ENCODE measurements around the gene GRHPR. TPM values are rescaled to one million over a fixed set of nuclear protein-coding genes. Genes with fewer than 3 reads are reported as not detected.
"Not testable (repeated sequence)": the region's sequence is repeated elsewhere in the genome, so short reads cannot be mapped to it uniquely, and the experiment has no call there.

Gene GRHPR
- total RNA-seq, 2 donors from 2014 or later: 86.6 to 109 TPM

DNA sequence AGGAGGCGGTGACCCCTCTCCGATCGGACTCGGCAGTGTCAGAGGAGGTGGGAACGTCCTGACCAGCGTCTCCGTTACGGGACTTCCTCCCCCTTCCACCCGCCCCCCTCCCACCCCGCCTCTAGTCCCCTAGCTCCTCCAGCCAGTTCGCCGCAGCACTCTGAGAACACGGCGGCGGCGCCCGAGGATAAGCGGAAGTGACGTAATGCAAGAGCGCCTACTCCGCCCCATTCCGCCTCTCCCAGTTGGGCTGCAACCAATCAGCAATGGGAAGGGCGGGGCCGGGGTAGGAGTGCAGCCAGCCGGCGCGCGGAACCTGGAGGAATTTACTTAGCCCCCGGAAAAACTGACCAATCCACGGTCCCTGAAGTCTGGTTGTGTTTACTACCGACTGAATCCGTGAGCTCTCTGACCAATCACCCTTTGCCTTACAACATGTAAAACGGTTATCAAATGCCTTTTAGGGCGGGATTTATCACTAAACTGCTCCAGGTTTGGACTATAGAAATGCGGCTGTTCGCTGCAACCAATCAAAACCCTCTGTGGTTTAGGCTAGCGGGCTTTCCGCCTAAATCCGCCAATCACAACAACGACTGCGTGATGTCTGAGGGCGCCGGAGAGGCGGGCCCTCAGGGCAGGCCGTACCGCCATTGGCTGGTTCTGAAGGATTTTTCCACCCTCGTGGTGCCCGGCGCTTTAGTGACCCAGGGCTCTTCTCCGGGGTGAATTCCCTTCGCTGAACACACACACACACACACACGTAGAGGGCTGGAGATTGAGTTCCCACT lies 42.9 kb downstream of the GRHPR start, which contains the start of gene ZBTB5:
Gene ZBTB5, minus strand, starts transcription at position 202 of the 788 bp plus-strand sequence. CDS start 22,899 bp downstream, outside the sequence.
- intact Hi-C loops (cut with DNase I): no loop called here
- DNase-seq (peak; percentile 99), ATAC-seq (peak; percentile 90 to 93)

DNA sequence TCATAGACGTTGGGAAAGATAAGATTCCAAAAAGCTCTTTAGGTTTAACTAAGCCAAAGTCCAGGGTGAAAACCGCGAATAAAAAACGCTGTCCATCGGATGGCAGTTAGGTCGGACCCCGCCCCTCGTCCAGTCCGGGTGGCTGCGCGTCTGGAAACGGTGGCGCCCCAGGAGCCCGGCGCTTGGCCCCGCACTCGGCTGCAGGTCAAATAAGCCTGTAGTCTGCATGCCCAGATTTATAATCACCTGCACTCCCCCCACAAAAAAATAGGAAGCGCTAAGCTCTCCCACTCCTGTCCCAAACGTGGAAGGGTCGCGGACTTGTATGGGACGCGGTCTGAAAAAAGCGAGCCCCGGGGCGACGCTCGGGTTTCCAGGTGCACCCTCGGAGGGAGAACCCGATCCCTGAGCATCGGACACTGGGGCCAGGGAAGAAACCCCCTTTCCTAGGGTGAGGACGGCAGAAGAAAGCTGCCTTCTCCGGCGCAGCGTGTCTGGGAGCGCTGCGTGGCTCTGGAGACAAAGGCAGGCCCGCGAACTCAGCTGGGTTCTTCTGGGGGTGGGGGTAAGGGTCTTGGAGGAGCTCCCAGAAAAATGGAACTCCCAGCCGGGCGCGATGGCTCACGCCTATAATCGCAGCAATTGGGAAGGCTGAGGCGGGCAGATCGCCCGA lies 43.7 kb downstream of the GRHPR start:
- intact Hi-C loops (cut with DNase I): no loop called here
- DNase-seq (peak; percentile 73), ATAC-seq (peak; percentile 20 to 27)

DNA sequence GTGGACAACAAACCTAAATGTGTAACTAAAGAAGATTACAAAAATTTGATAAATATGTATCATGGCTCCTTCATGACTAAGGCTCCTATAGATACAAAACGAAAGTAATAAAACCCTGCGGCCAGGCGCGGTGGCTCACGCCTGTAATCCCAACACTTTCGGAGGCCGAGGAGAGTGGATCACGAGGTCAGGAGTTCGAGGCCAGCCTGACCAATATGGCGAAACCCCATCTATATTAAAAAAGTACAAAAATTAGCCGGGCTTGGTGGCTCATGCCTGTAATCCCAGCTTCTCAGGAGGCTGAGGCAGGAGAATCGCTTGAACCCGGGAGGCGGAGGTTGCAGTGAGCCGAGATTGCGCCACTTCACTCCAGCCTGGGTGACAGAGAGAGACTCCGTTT lies 45.0 kb downstream of the GRHPR start:
- ATAC-seq; DNase-seq; intact Hi-C loops (cut with DNase I): not testable (repeated sequence)

DNA sequence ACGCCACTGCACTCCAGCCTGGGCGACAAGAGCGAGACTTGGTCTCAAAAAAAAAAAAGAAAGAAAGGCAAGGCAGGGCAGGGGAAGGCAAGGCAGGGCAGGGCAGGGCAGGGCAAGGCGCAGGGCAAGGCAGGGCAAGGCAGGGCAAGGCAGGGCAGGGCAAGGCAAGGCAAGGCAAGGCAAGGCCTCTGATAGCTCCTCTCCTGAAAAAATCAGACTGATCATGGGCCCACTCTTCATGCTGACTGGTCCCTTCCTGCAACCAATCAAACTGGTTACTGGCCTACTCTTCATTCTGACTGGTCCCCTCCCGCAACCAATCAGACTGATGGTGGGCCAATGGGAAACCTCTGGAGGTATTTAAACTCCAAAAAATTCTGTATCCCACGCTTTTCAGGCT lies 46.1 kb downstream of the GRHPR start:
- intact Hi-C loops (cut with DNase I): no loop called here
- no peak for DNase-seq
- ATAC-seq: no peak

DNA sequence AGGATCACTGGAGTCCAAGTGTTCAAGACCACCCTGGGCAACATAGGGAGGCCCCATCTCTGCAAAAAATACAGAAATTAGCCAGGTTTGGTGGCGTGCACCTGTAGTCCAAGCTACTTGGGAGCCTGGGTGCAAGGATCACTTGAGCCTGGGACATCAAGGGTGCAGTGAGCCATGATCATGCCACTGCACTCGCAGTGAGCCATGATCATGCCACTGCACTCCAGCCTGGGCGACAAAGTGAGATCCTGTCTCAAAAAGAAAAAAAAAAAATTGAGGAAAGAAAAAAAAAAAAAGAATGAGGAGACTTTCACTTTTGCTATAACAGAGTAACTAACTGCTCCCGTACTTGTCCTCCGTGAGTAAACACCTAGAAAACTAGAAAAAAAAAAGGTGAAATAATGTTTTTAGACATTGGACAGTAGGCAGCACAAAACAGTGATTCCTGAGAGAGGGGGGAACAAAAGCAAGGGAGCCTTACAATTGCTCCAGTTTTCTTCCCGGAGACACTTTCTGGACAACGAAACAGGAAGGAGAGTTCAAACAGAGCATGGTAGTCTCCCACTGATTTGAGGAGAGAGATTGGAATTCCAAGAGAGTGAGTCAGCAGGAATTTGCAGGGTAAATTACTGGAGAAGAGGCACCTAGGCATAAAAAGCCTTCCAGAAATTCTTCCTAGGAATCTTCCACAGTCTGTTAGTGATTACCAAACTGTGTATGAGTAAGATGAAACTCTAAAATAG lies 49.6 kb downstream of the GRHPR start:
- intact Hi-C loops (cut with DNase I): no loop called here
- peak; percentile 80 to 93 for ATAC-seq
- DNase-seq: no peak

DNA sequence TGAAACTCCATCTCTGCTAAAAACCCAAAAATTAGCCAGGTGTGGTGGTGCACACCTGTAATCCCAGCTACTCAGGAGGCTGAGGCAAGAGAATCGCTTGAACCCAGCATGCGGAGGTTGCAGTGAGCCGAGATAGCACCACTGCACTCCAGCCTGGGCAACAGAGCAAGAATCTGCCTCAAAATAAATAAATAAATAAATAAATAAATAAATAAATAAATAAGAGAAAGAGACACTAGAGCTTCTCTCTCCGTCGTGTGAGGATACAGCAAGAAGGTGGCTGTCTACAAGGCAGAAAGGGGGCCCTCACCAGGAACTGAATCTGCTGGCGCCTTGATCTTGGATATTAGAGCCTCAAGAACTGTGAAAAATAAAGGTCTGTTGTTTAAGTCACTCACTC lies 51.5 kb downstream of the GRHPR start:
- DNase-seq; intact Hi-C loops (cut with DNase I); ATAC-seq: not testable (repeated sequence)

DNA sequence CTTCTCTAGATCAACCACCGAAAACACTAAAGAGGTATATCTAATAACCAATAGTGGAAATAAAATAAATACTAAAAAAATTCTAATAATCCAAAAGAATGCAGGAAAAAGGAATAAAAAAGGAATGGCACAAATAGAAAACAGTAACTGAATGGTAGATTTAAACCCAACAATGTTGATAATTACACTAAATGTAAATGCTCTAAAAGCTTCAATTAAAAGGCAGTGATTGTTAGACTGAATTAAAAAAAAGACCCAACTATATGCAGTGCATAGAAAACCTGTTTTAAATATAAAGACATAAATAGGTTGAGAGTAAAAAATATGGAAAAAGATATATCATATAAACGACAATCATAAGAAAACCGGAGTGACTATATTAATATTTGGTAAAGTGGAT lies 51.9 kb downstream of the GRHPR start:
- DNase-seq (no peak), ATAC-seq (no peak)
- intact Hi-C loops (cut with DNase I): no loop called here

DNA sequence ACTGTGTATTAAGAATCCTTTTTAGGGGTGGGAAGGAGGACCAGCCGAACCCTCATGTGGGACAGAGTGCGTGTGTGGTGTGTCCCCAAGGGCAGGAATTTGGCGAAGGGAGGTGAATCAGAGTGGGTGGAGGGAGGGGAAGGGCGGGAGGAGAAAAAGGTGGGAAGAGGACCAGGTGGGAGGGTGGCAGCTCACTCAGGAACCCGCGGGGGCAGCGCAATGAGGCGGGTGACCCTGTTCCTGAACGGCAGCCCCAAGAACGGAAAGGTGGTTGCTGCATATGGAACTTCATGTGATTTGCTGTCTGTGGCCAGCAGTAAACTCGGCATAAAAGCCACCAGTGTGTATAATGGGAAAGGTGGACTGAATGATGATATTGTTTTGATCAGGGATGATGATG lies 54.4 kb downstream of the GRHPR start:
- intact Hi-C loops (cut with DNase I): no loop called here
- no peak for DNase-seq
- ATAC-seq: no peak

DNA sequence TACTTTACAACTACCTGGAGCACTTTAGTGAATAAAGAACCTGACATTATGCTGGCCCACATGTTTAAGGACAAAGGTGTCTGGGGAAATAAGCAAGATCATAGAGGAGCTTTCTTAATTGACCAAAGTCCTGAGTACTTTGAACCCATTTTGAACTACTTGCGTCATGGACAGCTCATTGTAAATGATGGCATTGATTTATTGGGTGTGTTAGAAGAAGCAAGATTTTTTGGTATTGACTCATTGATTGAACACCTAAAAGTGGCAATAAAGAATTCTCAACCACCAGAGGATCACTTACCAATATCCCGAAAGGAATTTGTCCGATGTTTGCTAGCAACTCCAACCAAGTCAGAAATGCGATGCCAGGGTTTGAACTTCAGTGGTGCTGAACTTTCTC lies 54.9 kb downstream of the GRHPR start:
- DNase-seq; ATAC-seq; intact Hi-C loops (cut with DNase I): not testable (repeated sequence)

DNA sequence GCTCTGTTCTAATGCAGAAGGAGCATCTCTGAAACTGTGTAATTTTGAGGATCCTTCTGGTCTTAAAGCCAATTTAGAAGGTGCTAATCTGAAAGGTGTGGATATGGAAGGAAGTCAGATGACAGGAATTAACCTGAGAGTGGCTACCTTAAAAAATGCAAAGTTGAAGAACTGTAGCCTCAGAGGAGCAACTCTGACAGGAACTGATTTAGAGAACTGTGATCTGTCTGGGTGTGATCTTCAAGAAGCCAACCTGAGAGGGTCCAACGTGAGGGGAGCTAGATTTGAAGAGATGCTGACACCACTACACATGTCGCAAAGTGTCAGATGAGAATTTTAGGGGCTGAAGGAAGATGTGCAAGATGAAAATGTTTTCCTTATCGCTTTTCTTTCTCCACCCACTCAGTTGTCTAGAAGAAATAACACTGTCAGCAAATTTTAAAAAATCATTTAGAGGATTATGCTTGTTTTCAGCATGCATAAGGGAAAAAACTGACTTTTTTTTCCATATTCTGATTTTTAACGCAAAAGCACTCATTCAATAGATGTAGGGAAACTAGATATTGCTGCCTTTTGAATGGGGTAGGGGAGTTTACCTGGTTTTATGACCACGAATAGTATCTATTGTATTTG lies 55.6 kb downstream of the GRHPR start:
- intact Hi-C loops (cut with DNase I); ATAC-seq; DNase-seq: not testable (repeated sequence)

DNA sequence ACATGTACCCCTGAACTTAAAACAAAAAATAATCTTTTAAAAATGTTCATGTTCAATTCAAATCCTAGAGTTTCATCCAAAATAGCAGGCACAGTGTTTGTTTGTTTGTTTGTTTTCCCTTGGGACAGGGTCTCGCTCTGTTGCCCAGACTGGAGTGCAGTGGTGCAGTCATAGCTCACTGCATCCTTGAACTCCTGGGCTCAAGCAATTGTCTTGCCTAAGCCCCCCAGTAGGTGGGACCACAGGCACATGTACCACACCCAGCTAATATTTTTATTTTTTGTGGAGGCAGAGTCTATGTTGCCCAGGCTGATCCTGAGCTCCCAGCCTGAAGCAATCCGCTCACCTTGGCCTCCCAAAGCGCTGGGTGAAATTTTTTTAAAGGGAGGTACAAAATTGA lies 58.3 kb downstream of the GRHPR start:
- DNase-seq (no peak), ATAC-seq (no peak)
- intact Hi-C loops (cut with DNase I): loop anchor here (10.0 kb wide), 3 partner anchors 66 to 884 kb away; no protein-coding TSS in a partner anchor

DNA sequence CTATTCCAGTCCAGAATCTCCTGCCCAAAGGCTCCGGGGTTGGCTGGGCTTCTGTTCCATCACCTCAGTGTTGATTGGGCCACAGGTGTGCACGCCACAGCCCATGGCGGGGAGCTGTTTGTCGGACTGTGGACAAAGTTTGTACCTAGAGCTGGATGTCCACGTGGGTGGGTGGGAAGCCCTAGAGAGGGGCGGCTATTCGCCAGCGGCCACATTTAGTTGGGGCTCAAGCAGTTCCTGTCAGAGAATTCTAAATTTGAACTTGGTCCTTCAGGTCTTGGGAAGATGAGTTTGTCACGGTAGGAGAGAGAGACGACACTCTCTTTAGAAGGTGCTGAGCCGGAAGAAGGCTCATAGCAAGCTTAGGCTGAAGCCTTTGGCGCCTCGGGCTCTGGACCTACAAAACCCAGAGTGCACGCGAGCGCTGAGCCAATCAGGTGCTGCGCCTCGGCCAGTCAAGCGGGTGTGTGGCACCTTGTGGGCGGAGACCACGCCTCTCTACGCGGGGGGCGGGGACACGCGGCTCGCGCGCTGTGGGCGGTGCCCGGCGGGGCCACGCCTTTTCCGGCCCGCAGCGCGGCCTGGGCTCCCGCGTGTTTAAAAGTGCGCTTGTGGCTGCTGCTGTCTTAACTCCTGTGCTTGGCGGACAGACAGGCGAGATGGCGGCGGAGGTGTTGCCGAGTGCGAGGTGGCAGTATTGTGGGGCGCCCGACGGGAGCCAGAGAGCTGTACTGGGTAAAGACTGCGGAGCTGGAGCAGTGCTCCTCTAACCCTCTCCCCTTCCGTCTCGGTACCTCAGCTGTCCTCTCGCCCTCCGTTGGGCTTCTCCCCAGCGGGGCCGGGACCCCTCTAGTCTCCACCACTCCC lies 63.1 kb downstream of the GRHPR start, which contains the start of gene POLR1E:
Gene POLR1E, plus strand, starts transcription at position 560 of the 867 bp plus-strand sequence. Its CDS starts 100 bp downstream, at position 660.
- intact Hi-C loops (cut with DNase I): loop anchor here (10.0 kb wide), 3 partner anchors 71 to 879 kb away; no protein-coding TSS in a partner anchor
- ATAC-seq (peak; percentile 98), DNase-seq (peak; percentile 97)

DNA sequence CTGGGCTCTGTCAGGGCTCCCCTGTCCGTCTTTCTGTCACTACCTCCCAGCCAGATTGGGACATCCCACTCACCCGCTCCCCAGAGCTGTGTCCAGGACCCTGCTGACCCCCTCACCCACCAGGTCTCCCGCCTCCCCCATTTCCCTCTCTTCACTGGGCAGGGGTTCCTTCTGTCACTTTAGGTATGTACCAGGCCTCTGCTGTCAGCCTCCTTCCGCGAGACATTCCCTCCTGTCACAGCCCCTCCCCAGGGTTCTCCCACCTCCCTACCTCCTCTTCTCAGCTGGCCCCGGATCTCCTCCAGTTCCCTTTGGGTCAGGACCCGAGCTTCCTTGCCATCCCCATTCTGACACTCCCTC lies 63.7 kb downstream of the GRHPR start:
- no peak for DNase-seq
- peak; percentile 1 to 4 for ATAC-seq
- intact Hi-C loops (cut with DNase I): loop anchor here (10.0 kb wide), 3 partner anchors 71 to 879 kb away; no protein-coding TSS in a partner anchor

Other genes with a start within 250 kb of the GRHPR start
- 1 to 10 TPM; 5.4 to 7.8 TPM for gene ZBTB5, start 42.8 kb downstream of the GRHPR start, total RNA-seq
- 10 to 100 TPM; 12.5 to 17.2 TPM for gene POLR1E, start 63.3 kb downstream of the GRHPR start, total RNA-seq
- 1 to 10 TPM; 6.4 to 6.7 TPM for gene FBXO10, start 153.7 kb downstream of the GRHPR start, total RNA-seq
- 10 to 100 TPM; 58.8 to 64.9 TPM for gene TOMM5, start 169.9 kb downstream of the GRHPR start, total RNA-seq
- under 1 TPM; 0.21 to 0.77 TPM for gene FRMPD1, start 228.3 kb downstream of the GRHPR start, total RNA-seq

Measured in left cardiac atrium (tissue), 4 donors.